ENCODE data around the gene FBXL7.

Gene FBXL7

GRCh38 chr5:15545082-15545481 lies 45.1 kb downstream of the FBXL7 start:
- DNase-seq: no peak

- no peak for DNase-seq
Measured at GRCh38 chr5:15547261-15547839, 47.4 kb downstream of the FBXL7 start.

GRCh38 chr5:15549961-15550360 lies 50.0 kb downstream of the FBXL7 start:
- no peak for DNase-seq

GRCh38 chr5:15550502-15551112 lies 50.6 kb downstream of the FBXL7 start:
- no peak for DNase-seq

GRCh38 chr5:15551113-15551504 lies 51.1 kb downstream of the FBXL7 start:
- no peak for DNase-seq

GRCh38 chr5:15554542-15554941 lies 54.6 kb downstream of the FBXL7 start:
- DNase-seq: no peak

- DNase-seq: no peak
Measured at GRCh38 chr5:15555176-15555575, 55.2 kb downstream of the FBXL7 start.

- no peak for DNase-seq
Measured at GRCh38 chr5:15558240-15558639, 58.3 kb downstream of the FBXL7 start.

- no peak for DNase-seq
Measured at GRCh38 chr5:15558681-15559080, 58.7 kb downstream of the FBXL7 start.

GRCh38 chr5:15560421-15560820 lies 60.4 kb downstream of the FBXL7 start:
- no peak for DNase-seq

- DNase-seq: no peak
Measured at GRCh38 chr5:15564523-15564922, 64.5 kb downstream of the FBXL7 start.

GRCh38 chr5:15564957-15565356 lies 65.0 kb downstream of the FBXL7 start:
- no peak for DNase-seq

- no peak for DNase-seq
Measured at GRCh38 chr5:15566306-15566705, 66.3 kb downstream of the FBXL7 start.

GRCh38 chr5:15566789-15567188 lies 66.8 kb downstream of the FBXL7 start:
- no peak for DNase-seq

GRCh38 chr5:15570491-15570890 lies 70.5 kb downstream of the FBXL7 start:
- no peak for DNase-seq

GRCh38 chr5:15571081-15571480 lies 71.1 kb downstream of the FBXL7 start:
- no peak for DNase-seq

GRCh38 chr5:15571618-15572017 lies 71.6 kb downstream of the FBXL7 start:
- no peak for DNase-seq

GRCh38 chr5:15573590-15573989 lies 73.6 kb downstream of the FBXL7 start:
- DNase-seq: no peak

GRCh38 chr5:15574128-15574527 lies 74.1 kb downstream of the FBXL7 start:
- DNase-seq: no peak

GRCh38 chr5:15574806-15575325 lies 74.9 kb downstream of the FBXL7 start:
- no peak for DNase-seq

- no peak for DNase-seq
Measured at GRCh38 chr5:15575666-15576065, 75.7 kb downstream of the FBXL7 start.

- DNase-seq: no peak
Measured at GRCh38 chr5:15577132-15577531, 77.2 kb downstream of the FBXL7 start.

GRCh38 chr5:15577831-15578230 lies 77.9 kb downstream of the FBXL7 start:
- no peak for DNase-seq

- DNase-seq: no peak
Measured at GRCh38 chr5:15579193-15579990, 79.4 kb downstream of the FBXL7 start.

Data from activated CD4-positive, CD25-positive, alpha-beta regulatory T cell (primary cell).